HG03460 (cell line): ENCODE results near the gene CATSPERE.
"Not testable (repeated sequence)": the region's sequence is repeated elsewhere in the genome, so short reads cannot be mapped to it uniquely, and the experiment has no call there.

ENCODE experiments used
- ATAC-seq: cut with Tn5 transposase; IDR thresholded peaks from one replicate; pipeline ENCODE4 v1.9.1; 2021; ENCODE audit not compliant: unreplicated experiment

Gene CATSPERE

DNA sequence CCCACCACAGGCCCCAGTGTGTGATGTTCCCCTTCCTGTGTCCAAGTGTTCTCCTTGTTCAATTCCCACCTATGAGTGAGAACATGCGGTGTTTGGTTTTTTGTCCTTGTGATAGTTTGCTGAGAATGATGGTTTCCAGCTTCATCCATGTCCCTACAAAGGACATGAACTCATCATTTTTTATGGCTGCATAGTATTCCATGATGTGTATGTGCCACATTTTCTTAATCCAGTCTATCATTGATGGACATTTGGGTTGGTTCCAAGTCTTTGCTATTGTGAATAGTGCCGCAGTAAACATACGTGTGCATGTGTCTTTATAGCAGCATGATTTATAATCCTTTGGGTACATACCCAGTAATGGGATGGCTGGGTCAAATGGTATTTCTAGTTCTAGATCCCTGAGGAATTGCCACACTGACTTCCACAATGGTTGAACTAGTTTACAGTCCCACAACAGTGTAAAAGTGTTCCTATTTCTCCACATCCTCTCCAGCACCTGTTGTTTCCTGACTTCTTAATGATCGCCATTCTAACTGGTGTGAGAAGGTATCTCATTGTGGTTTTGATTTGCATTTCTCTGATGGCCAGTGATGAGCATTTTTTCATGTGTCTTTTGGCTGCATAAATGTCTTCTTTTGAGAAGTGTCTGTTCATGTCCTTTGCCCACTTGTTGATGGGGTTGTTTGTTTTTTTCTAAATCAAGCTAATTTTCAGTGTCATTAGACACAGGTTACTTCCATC lies 200.7 kb downstream of the CATSPERE start:
- ATAC-seq: not testable (repeated sequence)

DNA sequence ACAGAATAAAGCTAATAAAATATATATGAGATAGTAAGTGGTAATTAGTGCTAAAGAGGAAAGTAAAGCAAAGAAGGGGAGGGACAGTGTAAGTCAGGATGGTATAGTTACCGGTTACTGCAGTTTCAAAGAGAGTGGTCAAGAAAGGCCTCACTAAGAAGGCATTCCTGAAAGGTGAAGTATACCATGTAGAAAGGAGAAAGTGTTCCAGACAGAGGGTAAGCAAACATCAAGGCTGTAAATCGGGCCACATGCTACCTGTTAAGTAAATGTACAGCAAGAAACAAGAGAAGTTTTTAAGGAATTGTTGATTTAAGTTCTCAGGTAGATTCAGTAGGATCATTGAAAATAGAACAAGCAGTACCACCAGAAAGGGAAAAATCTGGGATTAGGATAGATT lies 201.5 kb downstream of the CATSPERE start:
- no peak for ATAC-seq

GRCh38 chr1:244664353-244664752 lies 203.3 kb downstream of the CATSPERE start:
- ATAC-seq: no peak

GRCh38 chr1:244665771-244666217 lies 204.7 kb downstream of the CATSPERE start:
- peak; percentile 70 for ATAC-seq

GRCh38 chr1:244666672-244667418 lies 205.8 kb downstream of the CATSPERE start:
- ATAC-seq: not testable (repeated sequence)

DNA sequence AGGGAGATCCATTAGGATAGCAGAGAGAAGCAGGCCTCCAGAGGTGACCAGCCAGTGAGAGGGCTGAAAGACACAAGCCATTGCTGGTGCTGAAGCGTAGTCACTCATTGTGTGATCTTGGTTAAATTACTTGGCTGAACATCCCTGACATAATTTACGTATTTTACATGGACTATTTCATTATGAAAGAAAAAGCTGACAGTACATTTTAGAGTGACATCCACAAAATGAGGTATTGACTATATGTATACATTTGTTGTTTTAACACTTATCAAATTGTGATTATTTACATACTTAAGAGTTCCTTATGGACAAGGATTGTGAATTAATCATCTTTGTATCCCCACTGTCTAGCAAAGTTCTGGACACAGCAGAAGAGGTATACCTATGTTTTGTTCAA lies 206.7 kb downstream of the CATSPERE start:
- ATAC-seq: no peak

- no peak for ATAC-seq
These were observed 212.0 kb downstream of the CATSPERE start for GRCh38 chr1:244672946-244673682.

DNA sequence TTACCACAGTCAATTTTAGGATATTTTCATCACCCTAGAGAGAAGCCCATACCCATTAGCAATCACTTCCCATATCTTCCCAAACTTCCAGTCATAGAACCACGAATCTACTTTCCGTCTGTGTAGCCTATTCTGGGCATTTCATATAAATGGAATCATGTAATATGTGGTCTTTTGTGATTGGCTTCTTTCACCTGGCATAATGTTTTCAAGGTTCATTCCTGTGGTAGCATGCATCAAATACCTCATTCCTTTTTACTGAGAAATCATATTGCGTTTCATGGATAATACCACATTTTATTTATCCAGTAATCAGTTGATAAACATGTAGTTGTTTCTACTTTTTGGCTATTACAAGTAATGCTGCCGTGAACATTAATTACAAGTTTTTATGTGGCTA lies 213.4 kb downstream of the CATSPERE start:
- ATAC-seq: no peak

GRCh38 chr1:244675167-244675566 lies 214.1 kb downstream of the CATSPERE start:
- no peak for ATAC-seq

DNA sequence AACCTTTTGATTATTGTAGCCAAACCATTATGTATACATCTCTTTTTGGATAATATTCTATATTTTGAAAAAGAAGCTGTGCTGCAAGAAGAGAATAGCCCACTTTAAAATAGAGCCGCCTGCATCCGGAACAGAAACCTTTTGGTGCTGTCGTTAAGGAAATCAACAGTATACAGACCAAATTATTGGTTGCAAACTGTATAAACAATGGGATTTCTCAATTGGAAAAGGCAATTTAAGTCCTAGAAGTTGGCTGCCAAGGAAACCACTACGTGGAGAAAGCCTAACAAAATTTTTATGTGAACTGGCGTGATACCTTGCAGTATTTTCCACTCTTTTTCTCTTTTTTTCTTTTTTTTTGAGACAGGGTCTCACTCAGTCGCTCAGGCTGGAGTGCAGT lies 217.6 kb downstream of the CATSPERE start:
- ATAC-seq: no peak

- no peak for ATAC-seq
These were observed 219.6 kb downstream of the CATSPERE start for GRCh38 chr1:244680667-244681066.

DNA sequence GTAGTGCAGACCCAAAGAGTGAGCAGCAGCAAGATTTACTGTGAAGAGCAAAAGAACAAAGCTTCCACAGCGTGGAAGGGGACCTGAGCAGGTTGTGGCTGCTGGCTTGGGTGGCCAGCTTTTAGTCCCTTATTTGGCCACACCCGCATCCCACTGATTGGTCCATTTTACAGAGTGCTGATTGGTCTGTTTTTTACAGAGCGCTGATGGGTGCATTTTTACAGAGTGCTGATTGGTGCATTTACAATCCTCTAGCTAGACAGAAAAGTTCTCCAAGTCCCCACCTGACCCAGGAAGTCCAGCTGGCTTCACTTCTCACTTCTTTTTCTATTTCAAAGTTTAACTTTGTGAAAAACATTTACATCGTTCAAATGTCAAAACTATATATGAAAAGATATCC lies 221.0 kb downstream of the CATSPERE start:
- not testable (repeated sequence) for ATAC-seq
